SK-N-SH treated with all-trans-retinoic acid at 6 μM for 48 hours (cell line): ENCODE results near the gene FAM240B.

Experiments
- CREB5 ChIP-seq: fragments of 250-450 bp; sonication (Bioruptor Pico); IDR thresholded peaks from 2 replicates; pipeline ENCODE4 v1.5.1; 2020; ENCODE audit warnings: low read depth, mild to moderate bottlenecking, moderate library complexity
- PATZ1 ChIP-seq: fragments of 250-450 bp; sonication (Bioruptor Pico); IDR thresholded peaks from 2 replicates; pipeline ENCODE4 v1.8.0; 2020; ENCODE audit warnings: mild to moderate bottlenecking, moderate library complexity, borderline replicate concordance
- SNAI2 ChIP-seq: fragments of 250-450 bp; sonication (Bioruptor Pico); IDR thresholded peaks from 2 replicates; pipeline ENCODE4 v1.5.0; 2020; ENCODE audit warnings: mild to moderate bottlenecking, moderate library complexity
- TOX ChIP-seq: fragments of 250-450 bp; sonication (Bioruptor Pico); IDR thresholded peaks from 2 replicates; pipeline ENCODE4 v1.8.0; 2021; ENCODE audit warnings: mild to moderate bottlenecking, moderate library complexity, borderline replicate concordance
- ZFP3 ChIP-seq: fragments of 250-450 bp; sonication (Bioruptor Pico); IDR thresholded peaks from 2 replicates; pipeline ENCODE4 v1.5.0; 2020; ENCODE audit warnings: mild to moderate bottlenecking, moderate library complexity
- ZNF70 ChIP-seq: fragments of 450-650 bp; formaldehyde crosslinking; IDR thresholded peaks from 2 replicates; pipeline ENCODE4 v1.5.0; 2020; ENCODE audit warnings: mild to moderate bottlenecking, moderate library complexity

GRCh38 chr9:38651400-38652042 lies 68.4 kb downstream of the FAM240B start:
- TF ChIP-seq CREB5 (CRISPR knock-in tag): no peak
- no peak for TF ChIP-seq TOX
- TF ChIP-seq ZNF70: no peak
- TF ChIP-seq PATZ1: no peak
- TF ChIP-seq SNAI2: no peak
- TF ChIP-seq ZFP3 (CRISPR knock-in tag): no peak
